ENCODE data around the gene CTNND2. TPM values are rescaled to one million over a fixed set of nuclear protein-coding genes. Genes with fewer than 3 reads are reported as not detected.

Gene CTNND2
- total and polyA plus RNA-seq, 9 of the 15 experiments (the other 6 are each of a cell fraction or from before 2014, with no cell fraction given) = 0.03 to 0.35 TPM; not detected in 7

- TF ChIP-seq FOXJ2 (tag; IDR thresholded peaks at IDR 0.05) = no peak
Measured at GRCh38 chr5:11646141-11646540, 258.1 kb downstream of the CTNND2 start (continued).

DNA sequence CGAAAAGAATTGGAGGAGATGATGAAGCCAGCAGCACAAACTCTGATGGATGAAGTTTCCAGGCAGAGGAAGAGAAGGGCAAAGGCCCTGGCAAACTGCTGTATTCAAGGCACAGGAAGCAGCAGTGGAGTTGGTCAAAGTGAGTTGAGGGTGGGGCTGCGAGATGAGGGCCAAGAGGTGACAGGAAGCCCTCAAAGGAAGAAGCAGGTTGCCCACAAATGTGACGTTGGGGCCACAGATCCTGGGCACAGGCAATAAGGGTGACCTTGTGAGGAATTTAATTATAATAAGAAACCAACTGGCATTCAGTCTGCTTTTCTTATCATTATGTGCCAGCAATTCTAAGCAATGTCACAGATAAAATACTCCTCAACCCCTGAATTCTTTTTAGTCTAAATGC lies 261.8 kb downstream of the CTNND2 start:
- BruUV-seq (replicated peaks) = no TSS peak
- ATAC-seq = no peak
- Histone ChIP-seq H4K20me1 (replicated peaks; ENCODE audit: control insufficient read depth, insufficient read depth, low read length) (no peaks in the 10 kb centered on the region), H3K9me3 (replicated peaks; ENCODE audit: control insufficient read depth, insufficient read depth, low read depth, low read length) (no peaks in the 10 kb centered on the region; the same call in 1 of the 2 replicates), H3K9ac (ENCODE audit: insufficient read depth in 1 of 2, low read depth in 2 of 2, low read length in 2 of 2) (no peak overlapping the region), H3K27ac (ENCODE audit: extremely low read depth, low read depth, low read length) (no peak overlapping the region), H3K36me3 (ENCODE audit: control insufficient read depth, insufficient read depth, low read length) (no peaks in the 10 kb centered on the region), H3K9me1 (ENCODE audit: control insufficient read depth, insufficient read depth, low read length) (no peaks in the 10 kb centered on the region), H3K4me1 (replicated peaks in 1 of 2; ENCODE audit: control insufficient read depth in 2 of 2, insufficient read depth in 2 of 2, low read length in 2 of 2) (no peaks in the 10 kb centered on the region), H2AFZ (ENCODE audit: low read depth, low read length) (no peak overlapping the region), H3K27me3 (ENCODE audit: control insufficient read depth in 2 of 2, insufficient read depth in 2 of 2, low read length in 2 of 2) (no peaks in the 10 kb centered on the region), H3K4me3 (no peak overlapping the region), H3K4me2 (ENCODE audit: insufficient read depth, low read length) (no peak overlapping the region), H3K79me2 (ENCODE audit: control insufficient read depth, insufficient read depth, low read length) (no peaks in the 10 kb centered on the region)
- WGBS (ENCODE audit: insufficient coverage, low coverage, missing lambda C conversion rate) = 0% methylated on average over 3 of the region's 3 CpGs
- no peak for DNase-seq (ENCODE audit: extremely low read depth in 1 of 4, low spot score in 3 of 4)
- FAIRE-seq = no peak
- ChIA-PET POLR2A (no interaction called here), CTCF (ENCODE audit: low intra/inter-chr PET ratio) (no interaction called here)
- in situ Hi-C loops (cut with MboI) = no loop called here
- intact Hi-C loops (cut with micrococcal nuclease) = no loop called here
- TF ChIP-seq KLF1 (tag; IDR thresholded peaks at IDR 0.05) = no peak
- no peak for TF ChIP-seq RB1 (IDR thresholded peaks at IDR 0.05; ENCODE audit: low read depth)
- no peak for TF ChIP-seq MBD2 (IDR thresholded peaks at IDR 0.05; ENCODE audit: borderline replicate concordance, low read depth)
- TF ChIP-seq GATAD2A (IDR thresholded peaks at IDR 0.05) = no peak
- TF ChIP-seq HBP1 (CRISPR knock-in tag; IDR thresholded peaks at IDR 0.05) = no peak
- TF ChIP-seq, protein P1, sequence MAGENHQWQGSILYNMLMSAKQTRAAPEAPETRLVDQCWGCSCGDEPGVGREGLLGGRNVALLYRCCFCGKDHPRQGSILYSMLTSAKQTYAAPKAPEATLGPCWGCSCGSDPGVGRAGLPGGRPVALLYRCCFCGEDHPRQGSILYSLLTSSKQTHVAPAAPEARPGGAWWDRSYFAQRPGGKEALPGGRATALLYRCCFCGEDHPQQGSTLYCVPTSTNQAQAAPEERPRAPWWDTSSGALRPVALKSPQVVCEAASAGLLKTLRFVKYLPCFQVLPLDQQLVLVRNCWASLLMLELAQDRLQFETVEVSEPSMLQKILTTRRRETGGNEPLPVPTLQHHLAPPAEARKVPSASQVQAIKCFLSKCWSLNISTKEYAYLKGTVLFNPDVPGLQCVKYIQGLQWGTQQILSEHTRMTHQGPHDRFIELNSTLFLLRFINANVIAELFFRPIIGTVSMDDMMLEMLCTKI (IDR thresholded peaks at IDR 0.05; ENCODE audit: partially characterized antibody) = no peak
- TF ChIP-seq ZNF318 (IDR thresholded peaks at IDR 0.05; ENCODE audit: borderline replicate concordance in 1 of 2, low read depth in 1 of 2) = no peak
- no peak for TF ChIP-seq SREBF2 (CRISPR knock-in tag; IDR thresholded peaks at IDR 0.05)
- no peak for TF ChIP-seq CHD2 (IDR thresholded peaks at IDR 0.05; ENCODE audit: low read depth, low read length)
- TF ChIP-seq TAF9B (IDR thresholded peaks at IDR 0.05; ENCODE audit: partially characterized antibody) = no peak
- TF ChIP-seq CSDE1 (IDR thresholded peaks at IDR 0.05) = no peak

Data from K562 (cell line).